HG03196 (cell line): ENCODE measurements around the gene TUBGCP2.

ENCODE experiments used
- ATAC-seq: cut with Tn5 transposase; IDR thresholded peaks from one replicate; pipeline ENCODE4 v1.9.1; 2021; ENCODE audit not compliant: unreplicated experiment

The TUBGCP2 gene, protein sequence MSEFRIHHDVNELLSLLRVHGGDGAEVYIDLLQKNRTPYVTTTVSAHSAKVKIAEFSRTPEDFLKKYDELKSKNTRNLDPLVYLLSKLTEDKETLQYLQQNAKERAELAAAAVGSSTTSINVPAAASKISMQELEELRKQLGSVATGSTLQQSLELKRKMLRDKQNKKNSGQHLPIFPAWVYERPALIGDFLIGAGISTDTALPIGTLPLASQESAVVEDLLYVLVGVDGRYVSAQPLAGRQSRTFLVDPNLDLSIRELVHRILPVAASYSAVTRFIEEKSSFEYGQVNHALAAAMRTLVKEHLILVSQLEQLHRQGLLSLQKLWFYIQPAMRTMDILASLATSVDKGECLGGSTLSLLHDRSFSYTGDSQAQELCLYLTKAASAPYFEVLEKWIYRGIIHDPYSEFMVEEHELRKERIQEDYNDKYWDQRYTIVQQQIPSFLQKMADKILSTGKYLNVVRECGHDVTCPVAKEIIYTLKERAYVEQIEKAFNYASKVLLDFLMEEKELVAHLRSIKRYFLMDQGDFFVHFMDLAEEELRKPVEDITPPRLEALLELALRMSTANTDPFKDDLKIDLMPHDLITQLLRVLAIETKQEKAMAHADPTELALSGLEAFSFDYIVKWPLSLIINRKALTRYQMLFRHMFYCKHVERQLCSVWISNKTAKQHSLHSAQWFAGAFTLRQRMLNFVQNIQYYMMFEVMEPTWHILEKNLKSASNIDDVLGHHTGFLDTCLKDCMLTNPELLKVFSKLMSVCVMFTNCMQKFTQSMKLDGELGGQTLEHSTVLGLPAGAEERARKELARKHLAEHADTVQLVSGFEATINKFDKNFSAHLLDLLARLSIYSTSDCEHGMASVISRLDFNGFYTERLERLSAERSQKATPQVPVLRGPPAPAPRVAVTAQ

DNA sequence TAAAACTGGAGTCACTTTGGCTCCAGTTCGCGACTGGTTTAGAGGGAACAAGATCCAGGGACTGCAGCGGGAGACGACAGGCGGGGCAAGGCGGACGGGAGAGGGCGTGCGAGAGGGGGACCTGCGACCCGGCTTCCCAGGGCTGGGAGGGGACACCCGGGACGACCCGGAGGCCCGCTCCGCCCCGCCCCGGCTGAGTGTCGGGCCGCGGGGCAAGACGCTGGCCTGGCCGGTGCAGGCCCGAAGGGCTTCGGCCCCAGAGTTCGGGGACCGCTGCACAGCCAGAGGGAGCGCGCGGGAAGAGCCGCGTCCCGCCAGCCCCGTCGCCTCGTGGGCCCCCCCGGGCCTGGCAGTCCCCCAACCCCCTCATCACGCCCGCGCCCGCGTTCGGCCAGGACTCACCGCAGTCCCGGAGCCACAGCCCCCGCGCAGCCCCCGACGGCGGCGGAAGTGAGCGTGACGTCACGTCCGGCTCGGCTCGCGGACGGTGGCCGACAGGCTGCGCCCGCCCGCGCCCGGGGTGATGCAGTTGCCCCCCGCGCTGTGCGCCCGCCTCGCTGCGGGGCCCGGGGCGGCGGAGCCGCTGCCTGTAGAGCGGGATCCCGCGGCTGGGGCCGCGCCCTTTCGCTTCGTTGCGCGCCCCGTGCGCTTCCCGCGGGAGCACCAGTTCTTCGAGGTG, at the start of gene TUBGCP2, which contains the start of gene ZNF511:
Gene TUBGCP2, minus strand, starts transcription at position 452 of the 679 bp plus-strand sequence. CDS start 5,931 bp downstream, outside the sequence.
Gene ZNF511, plus strand, starts transcription at position 494 of the 679 bp plus-strand sequence. Its CDS starts 30 bp downstream, at position 524.
- ATAC-seq = peak; percentile 77

DNA sequence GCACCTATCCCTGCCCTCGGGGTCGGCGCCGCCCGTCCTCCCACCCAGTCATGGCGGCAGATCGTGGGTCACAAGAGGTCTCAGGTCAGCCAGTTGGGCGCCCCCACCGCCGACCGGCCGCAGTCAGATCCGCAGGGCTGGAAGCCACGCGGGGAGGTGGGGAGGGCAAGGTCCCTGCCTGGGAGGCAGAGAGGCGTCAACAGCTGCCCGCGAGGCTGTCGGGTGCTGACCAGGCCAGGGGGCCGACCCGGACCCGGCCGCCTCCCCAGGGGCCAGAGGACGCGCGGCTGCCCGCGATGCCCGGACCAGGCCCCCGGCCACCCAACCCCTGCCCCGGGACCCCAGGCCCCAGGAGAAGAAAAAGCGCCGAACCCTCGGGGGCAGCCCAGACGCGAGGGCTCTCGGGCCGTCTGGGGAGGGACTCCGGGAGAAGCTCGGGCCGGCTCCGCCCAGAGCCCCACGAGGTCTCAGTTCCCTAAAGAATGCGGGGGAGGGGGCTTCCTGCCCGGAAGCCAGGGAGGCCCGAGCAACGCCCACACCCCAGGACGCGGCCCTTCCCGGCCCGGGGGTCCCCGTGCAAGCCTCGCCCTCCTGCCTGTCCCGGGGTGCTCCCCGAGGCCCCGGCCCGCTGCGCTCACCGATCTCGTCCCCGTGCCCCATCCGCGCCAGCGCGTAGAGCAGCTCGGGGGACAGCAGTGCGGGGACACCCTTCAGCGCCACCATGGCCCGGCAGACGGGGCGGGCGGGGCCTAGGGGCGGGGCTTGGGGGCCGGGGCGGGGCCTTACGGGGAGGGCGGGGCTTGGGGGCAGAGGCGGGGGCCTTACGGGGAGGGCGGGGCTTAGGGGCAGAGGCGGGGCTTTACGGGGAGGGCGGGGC, 48.9 kb upstream of the TUBGCP2 start, which contains the start of gene FUOM:
Gene FUOM, minus strand, starts transcription at position 735 of the 877 bp plus-strand sequence. Its CDS starts 12 bp downstream, at position 723.
- peak; percentile 57 for ATAC-seq

DNA sequence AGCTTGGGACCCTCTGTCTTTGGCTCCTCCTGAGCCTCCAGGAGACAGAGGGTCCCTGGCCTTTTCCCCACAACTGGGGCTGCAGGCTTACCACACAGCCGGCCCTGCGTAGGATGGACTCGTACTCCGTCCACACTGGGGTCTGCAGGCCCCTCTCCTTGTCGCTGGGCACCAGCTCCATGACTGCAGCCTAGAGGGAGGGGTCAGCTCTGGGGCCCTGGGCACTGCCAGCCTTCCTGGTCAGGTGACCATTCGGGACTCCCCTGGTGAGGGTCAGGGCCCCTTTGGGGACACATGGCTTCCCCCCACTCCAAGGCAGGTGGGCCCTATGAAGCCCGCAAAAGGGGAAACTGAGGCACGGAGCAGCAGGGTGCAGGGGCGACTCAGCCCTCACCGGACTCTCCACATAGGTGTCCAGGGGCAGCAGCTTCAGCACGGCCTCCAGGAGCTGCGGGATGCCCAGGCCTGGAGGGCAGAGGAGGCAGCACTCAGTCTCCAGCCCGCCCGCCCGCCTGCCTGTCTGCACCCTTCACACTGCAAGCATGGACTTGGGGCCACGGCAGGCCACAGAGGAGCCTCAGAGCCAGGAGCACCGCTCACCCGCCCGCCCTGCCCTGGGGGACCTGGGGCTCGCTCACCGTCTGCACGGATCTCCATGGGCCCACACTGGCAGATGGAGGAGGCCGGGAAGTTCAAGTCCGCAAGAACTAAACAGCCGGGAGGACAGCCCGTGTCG, 48.0 kb upstream of the TUBGCP2 start:
- no peak for ATAC-seq

DNA sequence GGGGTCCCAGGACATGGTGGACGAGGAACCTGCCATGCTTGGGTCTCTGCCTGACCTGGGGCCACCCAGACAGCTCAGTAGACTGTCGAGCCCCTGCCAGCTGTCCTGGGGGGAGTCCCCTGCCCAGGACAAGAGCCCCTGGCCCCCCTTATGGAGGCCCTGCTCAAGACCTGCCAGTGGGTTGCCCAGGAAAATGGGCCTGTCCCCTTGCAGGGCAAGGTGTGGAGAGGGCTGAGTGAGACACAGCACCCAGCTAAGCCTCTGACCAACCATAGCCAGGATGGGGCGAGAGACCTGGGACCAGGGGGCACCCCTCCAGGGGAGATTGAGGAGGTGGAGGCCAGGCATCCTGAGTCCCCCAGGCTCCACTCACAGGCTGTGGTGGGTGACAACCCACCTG, 47.3 kb upstream of the TUBGCP2 start:
- no peak for ATAC-seq

DNA sequence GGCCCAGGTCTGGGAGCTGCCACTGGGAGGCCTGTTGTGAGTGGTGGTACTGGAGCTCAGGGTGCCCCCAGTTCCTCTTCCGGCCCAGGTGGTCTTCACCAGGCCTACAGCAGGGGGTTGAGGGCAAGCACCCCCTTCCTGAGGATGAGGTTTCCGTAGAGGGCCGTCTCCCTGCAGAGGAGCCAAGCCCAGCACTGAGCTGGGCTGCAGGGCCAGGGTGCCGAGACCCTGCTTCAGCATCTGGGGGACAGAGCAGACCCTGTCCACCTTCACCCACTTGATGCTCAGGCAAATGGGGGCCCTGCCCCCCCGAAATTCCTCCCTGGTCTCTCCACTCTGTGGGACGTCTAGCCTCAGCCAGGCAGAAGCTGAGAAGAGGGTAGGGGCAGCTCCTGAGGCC, 46.6 kb upstream of the TUBGCP2 start:
- ATAC-seq = no peak

DNA sequence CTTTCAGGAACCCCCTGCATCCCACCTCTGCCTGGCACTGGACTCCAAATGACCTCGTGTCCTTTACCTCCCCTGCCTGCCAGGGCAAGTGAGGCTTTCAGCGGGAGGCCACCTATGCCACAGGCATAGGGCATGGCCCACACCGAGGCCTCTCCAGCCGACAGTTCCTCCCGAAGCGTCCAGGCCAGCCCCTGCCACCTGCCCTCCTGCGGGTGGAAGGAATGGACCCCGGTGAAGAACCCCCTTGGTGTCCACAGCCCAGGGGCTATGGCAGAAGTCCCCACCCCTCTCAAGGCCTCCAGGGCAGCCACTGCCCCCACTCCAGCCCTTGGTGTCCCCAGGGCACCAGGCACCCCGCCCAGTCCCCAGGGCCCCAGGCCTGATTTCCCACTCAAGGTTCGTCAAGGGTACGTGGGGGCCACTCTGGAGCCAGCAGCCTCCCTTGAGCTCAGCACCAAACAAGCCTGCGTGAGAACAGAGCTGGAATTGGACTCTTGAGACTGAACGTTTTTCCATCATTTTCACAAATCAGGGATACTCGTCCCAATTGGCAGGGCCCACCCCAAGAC, 46.1 kb upstream of the TUBGCP2 start:
- no peak for ATAC-seq

DNA sequence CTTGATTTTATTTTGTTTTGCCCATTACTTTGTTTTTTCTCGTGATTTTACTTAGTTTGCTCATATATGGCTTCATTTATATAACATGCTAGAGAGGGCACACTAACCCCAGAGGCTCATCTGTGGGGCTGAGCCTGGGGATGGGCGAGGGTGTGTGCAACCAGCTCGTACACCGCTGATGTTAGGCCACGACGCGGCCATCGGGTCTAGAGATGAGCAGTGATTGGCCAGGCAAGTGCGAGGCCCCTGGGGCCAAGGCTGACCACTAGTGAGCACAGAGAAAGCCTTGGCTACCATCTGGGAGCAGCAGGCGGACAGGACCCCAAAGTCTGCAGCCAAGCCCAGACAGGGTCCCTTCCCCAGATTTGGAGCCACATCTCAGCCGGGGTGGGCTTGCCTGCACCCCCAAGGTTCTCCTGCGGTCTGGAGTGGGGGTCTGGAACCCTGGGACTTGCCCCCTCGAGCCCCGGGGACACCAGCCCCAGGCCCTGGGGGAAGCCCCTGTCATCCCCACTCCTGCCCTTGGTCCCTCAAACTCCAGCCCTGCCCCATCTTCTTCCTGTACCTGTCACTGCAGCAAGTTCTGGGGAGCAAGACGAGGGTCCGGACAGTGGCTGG, 45.4 kb upstream of the TUBGCP2 start:
- ATAC-seq = no peak

DNA sequence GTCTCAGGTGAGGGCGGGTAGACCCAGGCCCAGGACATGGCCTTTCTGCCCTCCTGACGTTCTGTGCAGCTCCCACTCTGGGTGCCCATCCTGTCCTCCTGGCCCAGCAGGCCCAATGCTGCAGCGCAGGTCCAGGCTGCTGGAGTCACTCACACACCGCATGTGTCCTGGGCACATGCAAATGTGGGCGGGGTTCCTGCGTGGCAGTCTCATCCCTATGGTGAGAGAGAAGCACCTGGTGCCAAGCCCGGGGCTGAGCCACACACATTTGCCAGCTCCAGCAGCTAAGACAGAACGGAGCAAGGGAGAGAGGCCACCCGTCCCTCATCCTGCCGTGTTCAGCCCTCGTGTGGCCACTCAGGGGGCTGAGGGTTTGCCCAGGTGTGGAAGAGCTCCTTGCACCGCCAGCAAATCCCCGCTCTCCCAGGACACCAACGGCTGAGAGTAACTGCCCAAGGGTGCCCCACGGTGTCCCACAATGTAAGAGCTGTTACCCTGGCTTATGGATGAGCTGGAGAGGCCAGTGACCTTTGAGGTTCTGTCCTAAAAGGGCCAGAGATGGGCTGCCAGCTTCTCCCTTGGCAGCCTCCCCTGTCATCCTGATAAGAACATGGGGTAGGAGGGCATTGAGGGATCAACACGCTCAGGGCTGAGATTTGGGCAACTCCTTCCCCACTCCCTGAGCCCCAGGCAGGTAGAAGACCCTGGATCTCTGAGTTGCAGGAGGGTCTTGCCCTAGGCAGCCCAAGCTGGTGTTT, 44.7 kb upstream of the TUBGCP2 start:
- no peak for ATAC-seq

DNA sequence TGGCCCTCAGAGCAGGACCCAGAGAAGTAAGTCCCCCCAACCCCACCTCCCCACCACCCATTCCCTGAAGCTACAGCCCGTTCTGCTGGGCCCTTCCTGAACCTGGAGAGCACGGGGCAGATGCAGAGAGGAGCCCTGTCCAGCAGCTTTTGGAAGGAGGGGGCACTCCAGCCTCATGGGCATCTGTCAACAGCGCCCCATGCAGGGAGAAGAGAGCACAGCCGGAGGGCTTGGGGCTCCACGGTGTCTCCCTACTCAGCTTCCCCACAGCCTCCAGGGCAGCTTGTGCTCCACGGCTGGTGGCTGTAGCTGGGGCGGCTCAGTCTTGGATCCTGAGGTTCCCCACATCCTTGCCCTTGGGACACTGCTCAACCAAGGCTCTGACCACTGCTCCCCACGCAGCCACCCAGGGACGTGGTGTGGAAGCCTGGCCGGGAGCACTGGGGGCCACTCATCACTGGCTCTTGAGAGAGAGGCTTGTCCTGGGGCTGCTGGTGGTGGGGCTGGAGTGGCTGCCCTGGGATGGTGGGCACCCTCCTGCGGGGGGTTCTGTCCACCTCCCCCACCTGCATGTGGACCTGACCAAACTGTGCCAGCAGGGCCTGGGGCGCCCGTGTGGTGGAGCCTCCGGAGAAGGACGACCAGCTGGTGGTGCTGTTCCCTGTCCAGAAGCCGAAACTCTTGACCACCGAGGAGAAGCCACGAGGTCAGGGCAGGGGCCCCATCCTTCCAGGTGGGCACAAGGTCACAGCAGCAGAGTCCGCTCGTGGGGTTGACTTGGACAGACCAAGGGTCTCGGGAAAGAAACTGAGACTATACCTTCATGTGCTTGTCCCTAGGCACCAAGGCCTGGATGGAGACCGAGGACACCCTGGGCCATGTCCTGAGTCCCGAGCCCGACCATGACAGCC, 43.0 kb upstream of the TUBGCP2 start:
- no peak for ATAC-seq

DNA sequence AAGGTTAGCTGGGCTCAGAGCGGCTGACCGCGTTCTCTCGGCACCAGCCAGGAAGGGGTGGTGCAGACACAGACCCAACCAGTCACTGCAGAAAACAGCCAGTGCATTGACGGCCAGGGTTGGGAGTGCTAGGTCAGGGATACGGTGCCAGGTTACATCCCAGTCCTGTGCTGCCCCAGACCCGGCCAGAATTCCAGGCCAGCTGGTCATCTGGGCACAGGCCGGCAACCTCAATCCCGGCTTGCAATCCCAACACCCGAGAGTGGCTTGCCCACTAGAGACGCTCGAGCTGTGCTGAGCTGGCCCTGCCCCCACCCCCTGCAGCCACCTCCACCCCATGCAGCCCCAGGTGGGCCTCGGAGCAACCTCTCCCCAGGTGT, 42.3 kb upstream of the TUBGCP2 start:
- no peak for ATAC-seq

DNA sequence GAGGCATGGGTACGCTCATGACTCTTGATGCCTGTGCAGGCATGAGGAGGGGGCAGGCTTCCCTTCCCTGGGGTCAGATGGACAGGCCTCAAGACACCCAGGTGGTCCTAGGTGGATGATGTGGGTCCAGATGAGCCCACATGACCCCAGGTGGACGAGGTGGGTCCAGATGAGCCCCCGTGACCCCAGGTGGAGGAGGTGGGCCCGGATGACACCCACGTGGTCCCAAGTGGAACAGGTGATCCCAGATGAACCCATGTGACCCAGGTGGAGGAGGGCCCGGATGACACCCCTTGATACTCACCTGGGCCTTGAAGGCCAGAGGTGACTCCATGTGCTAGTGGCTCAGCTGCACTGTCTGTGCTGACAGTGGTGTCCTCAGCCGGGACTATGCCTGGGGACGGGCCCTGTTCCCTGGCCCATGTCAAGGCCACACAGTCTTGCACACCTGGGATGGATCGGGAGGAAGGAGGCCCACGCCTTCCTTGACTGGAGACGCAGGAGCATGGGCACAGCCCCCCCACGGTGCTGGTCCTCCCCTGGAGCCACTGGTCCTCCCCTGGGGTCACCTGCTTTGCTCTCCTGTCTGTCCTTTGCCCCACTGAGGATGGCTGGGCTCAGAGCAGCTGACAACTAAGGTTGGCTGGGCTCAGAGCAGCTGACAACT, 41.7 kb upstream of the TUBGCP2 start:
- ATAC-seq = no peak

DNA sequence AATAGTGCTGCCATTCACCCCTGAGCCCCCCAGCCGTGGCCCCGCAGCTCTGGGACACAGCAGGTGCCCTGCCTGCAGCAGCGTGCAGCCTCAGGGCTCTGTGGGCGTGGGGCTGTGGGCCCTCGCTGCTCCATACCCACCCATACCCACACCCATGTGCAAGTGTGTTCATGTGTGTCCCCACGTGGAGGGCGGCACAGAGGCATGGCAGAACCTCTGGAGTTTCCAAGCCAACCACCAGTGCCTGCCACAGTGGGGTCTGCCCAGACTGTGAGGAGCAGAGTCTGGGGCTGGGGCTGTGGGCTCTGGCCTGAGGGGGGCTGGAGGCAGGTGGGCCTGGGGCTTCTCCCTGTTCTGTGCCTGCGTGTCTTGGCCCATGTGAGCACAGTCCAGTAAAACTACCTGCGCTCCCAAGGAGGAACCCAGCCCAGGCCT, 40.9 kb upstream of the TUBGCP2 start:
- ATAC-seq = no peak

DNA sequence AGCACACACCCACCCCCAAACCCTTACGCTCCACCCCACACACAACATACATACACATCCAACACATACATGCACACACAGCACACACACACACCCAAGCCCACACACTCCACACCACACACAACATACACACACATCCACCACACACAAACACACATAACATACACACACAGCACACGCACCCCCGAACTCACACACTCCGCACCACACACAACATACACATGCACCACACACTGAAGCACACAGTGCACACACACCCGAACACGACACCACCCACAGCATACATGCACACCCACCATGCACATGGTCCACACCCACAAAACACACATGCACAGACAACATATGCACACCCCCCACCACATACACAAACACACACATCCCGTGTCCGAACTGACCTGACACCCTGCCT, 40.5 kb upstream of the TUBGCP2 start:
- ATAC-seq = no peak

DNA sequence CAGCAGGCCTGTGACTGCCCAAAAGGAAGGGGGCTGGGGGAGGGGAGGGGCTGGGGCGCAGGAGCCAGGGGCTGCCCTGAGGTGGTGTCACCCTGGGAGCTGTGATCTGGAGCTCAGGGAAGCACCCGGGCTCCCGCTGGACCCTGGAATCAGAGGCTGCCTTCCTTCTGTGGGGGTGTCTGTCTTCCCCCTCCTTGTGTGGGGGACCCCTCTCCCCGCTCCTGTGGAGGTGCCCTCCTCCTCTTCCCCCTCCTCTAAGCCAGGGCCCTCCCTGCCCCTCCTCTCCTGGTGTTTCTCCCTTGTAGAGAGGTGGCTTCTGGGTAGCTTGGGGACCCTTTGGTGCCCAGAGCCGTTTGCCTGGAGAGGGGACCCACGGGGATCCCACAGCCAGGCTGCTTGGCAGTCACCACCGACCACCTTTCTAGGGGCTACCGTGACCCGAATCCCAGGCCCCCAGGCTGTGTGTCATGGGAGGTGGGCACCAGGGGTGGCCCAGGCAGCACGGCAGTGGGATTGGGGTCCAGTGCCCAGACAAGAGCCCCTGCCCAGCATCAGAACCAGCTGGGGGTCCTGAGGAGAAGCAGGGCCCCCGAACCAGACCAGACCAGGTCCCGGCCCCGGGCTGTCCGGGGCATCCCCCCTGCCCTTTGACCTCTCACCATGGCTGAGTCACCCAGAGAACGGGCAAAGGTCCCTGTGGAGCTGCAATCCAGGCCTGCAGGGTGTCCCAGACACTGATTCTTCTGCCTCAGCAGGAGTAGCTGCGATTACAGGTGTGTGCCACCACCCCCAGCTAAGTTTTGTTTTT, 39.2 kb upstream of the TUBGCP2 start:
- no peak for ATAC-seq

DNA sequence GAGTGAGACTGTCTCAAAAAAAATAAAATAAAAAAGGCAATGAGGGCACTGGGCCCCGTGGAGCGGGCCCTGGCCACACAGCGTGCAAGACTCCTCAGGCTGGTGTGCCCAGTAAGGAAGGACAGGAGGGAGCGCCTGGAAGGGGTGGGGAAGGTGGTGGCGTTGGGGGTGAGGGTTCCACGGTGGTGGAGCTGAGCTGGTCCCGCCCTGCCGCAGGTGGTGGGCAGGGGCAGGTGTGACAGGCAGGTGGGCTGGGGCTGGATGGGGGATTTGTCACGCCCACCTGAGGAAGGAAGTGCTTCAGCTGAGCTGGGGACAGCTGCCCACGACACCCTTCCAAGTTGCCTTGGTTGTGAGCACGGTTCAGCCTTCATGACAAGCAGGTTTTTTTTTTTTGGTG, 37.7 kb upstream of the TUBGCP2 start:
- no peak for ATAC-seq

DNA sequence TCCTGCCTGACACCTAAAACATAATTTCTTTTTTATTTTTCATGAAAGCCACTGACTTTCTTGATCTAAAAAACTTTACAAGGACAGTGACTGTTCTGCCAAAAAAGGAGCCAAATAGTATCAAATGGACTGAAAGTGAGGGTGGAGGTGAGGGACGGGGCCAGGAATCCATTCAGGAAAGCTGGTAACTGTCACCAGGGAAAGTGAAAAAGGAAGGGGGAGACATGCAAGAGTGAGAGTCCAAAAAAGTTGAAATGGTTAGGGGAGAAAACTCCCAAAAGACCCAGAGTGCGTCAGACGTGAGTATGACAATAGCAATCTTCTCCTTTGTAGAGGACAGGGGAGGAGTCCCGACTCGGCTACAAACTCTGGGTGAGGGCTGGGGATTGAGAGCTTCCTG, 35.6 kb upstream of the TUBGCP2 start:
- ATAC-seq = no peak
